Heart left ventricle (tissue), 13 donors: ENCODE measurements around the gene LIPK.

Experiments
- POLR2A ChIP-seq, 2 donors: fragments of 450-650 bp; IDR thresholded peaks; one replicate each; pipeline ENCODE4 v1.6.1; 2017; ENCODE audit warnings: antibody characterized with exemption in 2 of 2, mild to moderate bottlenecking in 2 of 2, moderate library complexity in 2 of 2
- TF ChIP-seq, protein P1 (sequence below), 12 donors: fragments of 200-600 bp; sonication (generic) in 4 of 12; IDR thresholded peaks; one replicate each; pipeline versions ENCODE4 v1.5.0 to v1.8.0; 2018 to 2022; ENCODE audit warnings: antibody characterized with exemption in 12 of 12, mild to moderate bottlenecking in 5 of 12
- donor health status: ischemic (EF 13 %, LVEDD 7.1; RV severe dilation, severe dysfunction).
- donor health status: DM: no; HTN: yes; CAD: no.
- donor health status: DM: no; HTN: no; CAD: no.
- donor health status: ischemic (EF 25% LVEDD 6.9; RV normal size, moderate dysfunction).
- donor health status: ischemic (EF 25% LVEDD 5.7; RV mildly dilated, moderate dysfunction).
- donor health status: ischemic (EF 35%, LVEDD 5.7; RV mildly dilated, moderate dysfunction).
- donor health status: nonischemic (EF 11% LVEDD 7.7; RV severe dilation, severe dysfunction).
- donor health status: DM: yes; HTN: yes; CAD: no.
- donor health status: PGD.
- donor health status: ischemic (EF 29% LVEDD 5.4; RV normal size, mild dysfunction).
- donor health status: nonischemic (EF 23%, LVEDD 6.1; RV moderate dilation, normal function).

DNA sequence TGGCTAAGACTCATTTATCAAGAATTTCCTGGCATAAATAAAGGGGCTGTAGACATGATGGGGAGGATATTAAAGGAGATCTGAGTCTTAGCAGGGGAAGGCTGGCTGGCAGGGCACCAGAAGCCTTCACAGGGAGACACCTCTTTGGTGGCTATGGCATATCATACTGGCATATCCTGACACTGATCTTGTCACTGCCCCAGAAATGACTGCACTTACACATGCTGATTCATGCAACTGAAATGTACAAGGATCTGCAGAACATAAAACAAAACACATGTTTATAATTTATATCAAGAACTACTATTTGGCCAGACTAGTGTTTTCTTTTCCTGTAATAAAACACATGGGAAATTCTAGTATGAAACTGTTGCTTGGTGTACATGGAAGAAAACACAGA is 48.2 kb downstream of the LIPK start:
- TF ChIP-seq, protein P1, sequence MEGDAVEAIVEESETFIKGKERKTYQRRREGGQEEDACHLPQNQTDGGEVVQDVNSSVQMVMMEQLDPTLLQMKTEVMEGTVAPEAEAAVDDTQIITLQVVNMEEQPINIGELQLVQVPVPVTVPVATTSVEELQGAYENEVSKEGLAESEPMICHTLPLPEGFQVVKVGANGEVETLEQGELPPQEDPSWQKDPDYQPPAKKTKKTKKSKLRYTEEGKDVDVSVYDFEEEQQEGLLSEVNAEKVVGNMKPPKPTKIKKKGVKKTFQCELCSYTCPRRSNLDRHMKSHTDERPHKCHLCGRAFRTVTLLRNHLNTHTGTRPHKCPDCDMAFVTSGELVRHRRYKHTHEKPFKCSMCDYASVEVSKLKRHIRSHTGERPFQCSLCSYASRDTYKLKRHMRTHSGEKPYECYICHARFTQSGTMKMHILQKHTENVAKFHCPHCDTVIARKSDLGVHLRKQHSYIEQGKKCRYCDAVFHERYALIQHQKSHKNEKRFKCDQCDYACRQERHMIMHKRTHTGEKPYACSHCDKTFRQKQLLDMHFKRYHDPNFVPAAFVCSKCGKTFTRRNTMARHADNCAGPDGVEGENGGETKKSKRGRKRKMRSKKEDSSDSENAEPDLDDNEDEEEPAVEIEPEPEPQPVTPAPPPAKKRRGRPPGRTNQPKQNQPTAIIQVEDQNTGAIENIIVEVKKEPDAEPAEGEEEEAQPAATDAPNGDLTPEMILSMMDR (IDR thresholded peaks at IDR 0.05): no peak
- no peak for TF ChIP-seq POLR2A (IDR thresholded peaks at IDR 0.05)
